DMS 273 (cell line): ENCODE measurements around the gene TET1.
"Not testable (repeated sequence)": the region's sequence is repeated elsewhere in the genome, so short reads cannot be mapped to it uniquely, and the experiment has no call there.

Source experiments
- DNase-seq: peaks from one replicate; lab custom pipeline; 2025; ENCODE audit not compliant: unreplicated experiment; lab: John Stamatoyannopoulos, UW

Gene TET1

DNA sequence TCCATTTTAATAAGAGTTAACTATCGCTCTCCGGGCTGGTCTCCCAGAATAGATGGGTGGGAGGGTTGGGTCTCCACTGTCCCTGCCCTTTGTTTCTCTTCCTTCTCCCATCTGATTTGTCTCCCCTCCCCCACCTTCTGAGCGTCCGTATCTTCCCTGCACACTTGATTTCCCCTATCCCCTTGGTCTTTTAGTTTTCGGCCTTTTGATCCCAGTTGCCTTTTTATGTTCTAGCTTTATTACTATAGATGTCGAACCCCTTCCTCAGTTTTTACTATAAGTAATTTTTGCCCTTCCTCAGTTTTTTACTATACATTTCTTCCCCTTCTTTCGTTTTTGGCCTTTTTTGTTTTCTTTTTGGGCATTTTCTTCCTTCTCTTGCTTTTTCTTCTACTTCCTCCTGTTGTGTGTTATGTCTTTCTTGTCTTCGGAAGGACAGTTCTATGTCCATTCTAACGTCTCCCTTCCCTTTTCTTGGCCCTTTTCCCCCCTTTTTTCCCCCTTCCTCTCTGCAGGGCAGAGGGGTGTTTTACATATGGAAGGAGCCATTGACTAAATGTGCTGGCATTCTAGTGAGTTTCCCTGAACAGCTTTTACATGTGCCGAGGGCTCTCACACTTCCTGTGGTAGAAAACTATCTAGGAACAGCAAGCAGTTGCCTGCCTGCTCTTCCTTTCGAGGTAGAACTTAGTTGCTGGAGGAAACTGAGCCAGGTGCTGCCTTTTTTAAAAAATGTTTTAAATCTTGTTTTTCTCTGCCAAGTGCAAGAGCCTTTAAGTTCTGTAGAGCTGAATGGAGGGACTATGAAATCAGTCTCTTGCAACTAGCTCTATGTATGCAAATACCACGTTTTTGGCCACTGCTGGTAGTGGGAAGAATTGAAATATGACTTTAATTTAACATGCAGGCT, 2.8 kb downstream of the TET1 start:
- DNase-seq: no peak

DNA sequence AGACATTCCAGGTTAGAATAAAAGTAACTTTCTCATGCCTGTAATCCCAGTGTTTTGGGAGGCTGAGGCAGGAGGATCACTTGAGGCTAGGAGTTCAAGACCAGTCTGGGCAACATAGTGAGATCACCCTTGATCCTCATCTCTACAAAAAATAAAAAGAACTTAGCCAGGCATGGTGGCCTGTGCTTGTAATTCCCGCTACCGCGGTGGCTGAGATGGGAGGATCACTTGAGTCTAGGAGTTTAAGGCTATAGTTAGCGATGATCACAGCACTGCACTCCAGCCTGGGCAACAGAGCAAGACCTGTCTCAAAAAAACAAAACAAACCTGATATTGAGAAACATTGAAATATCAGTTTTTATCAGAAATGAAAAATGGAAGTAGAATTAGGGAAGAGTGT, 4.6 kb downstream of the TET1 start:
- no peak for DNase-seq

DNA sequence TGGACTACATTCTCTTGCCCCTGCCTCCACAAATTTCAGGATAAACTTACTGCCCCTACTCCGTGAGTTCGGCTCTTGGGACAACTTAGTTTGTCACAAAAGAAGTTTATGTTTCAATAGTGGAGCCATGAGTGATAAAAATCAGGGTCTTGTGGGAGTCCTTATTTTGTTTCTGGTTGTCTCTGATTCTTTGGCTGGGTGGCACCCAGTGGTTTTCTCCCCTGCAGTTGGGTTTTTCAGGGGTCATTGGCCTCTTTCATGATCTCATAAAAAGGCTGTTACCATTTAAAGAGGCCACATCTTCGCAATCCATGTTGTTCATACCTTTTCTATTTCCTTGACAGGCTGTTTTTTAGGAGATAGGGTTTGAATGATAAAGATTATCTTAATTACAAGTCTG, 5.5 kb downstream of the TET1 start:
- no peak for DNase-seq

DNA sequence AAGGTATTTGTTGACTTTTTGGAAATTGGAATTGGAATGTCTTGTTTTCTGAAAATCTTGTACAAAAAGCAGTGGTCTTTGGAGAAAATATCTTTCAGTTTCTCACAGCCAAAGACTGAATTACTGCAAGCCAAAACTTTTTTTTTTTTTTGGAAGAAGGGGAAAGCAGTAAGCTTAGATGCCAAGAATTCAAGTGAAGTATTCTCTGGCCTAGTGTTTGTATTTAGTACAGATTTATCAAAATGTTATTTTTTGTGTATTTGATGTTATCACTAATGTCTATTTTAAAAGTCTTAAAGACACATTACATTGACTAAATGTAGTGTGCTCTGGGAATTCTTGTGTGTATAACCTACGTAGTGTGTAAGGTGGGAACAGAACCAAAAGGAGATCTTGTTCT, 6.2 kb downstream of the TET1 start:
- no peak for DNase-seq

DNA sequence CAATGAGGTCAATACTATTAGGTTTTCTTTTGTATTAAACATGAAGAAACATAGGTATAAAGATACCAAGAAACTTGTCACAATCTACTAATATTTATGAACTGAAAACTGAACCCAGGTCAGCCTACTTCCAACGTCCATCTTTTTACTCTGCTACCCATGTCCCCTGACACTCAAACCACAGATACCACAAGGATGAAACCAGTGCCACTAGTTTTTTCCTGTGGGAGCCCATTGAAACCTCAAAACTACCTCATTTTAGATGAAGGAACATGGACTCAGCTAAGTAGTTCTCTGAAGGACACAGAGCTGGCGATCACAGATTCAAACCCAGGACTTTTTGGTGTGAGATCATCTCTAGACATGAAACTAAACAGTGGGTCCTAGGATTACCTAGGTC, 6.8 kb downstream of the TET1 start:
- no peak for DNase-seq

DNA sequence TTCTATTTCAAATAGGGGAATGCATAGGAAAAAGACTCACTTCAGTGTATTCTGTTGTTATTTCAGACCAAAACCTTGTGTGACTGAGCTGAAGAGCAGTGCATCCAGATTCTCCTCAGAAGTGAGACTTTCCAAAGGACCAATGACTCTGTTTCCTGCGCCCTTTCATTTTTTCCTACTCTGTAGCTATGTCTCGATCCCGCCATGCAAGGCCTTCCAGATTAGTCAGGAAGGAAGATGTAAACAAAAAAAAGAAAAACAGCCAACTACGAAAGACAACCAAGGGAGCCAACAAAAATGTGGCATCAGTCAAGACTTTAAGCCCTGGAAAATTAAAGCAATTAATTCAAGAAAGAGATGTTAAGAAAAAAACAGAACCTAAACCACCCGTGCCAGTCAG, 12.0 kb downstream of the TET1 start:
- DNase-seq: no peak

DNA sequence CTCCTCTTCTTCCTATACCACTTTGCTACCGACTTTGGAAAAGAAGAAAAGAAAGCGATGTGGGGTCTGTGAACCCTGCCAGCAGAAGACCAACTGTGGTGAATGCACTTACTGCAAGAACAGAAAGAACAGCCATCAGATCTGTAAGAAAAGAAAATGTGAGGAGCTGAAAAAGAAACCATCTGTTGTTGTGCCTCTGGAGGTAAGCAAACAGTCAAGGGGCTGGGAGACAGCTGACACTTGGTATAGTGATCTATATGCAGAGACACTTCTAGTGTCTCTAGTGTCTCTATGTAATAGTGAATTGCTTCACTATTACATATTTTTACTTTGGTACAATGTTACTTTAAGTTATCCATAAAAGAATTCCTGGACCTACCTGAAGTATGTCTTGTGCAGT, 13.9 kb downstream of the TET1 start:
- DNase-seq: peak; percentile 38

DNA sequence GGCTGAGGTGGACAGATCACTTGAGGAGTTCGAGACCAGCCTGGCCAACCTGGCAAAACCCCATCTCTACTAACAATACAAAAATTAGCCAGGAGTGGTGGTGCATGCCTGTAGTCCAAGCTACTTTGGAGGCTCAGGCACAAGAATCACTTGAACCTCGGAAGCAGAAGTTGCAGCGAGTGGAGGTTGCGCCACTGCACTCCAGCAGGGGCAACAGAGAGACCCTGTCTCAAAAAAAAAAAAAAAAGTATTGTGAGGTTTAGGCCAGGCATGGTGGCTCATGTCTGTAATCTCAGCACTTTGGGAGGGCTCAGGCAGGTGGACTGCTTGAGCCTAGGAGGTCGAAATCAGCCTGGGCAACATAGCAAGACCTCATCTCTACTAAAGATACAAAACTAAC, 16.0 kb downstream of the TET1 start:
- no peak for DNase-seq

DNA sequence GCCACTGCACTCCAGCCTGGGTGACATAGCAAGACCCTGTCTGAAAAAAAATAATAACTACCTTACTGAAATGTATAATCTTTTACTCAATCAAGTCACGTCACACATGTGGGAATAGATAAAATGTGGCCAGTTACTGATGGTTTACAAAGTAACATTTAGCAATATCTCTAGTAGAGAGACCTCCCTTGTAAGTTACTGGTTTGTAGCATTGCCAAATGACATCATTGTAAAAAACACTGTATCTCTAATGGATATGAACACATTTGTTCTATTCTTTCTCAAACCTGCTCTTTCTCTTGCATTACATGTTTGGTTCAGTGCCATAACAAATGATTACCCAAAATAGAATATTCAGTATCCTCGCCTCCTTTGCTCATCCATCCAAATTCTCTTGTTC, 18.8 kb downstream of the TET1 start:
- DNase-seq: no peak

DNA sequence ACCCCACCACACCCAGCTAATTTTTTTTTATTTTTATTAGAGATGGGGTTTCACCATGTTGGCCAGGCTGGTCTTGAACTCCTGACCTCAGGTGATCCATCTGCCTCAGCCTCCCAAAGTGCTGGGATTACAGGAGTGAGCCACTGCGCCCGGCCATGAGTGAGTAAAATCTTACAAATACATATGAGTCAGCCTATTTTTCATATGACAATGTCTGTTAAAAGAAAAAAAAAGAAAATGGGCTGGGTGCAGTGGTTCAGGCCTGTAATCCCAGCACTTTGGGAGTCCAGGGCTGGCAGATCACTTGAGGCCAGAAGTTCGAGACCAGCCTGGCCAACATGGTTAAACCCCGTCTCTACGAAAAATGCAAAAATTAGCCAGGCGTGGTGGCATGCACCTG, 24.1 kb downstream of the TET1 start:
- DNase-seq: not testable (repeated sequence)

DNA sequence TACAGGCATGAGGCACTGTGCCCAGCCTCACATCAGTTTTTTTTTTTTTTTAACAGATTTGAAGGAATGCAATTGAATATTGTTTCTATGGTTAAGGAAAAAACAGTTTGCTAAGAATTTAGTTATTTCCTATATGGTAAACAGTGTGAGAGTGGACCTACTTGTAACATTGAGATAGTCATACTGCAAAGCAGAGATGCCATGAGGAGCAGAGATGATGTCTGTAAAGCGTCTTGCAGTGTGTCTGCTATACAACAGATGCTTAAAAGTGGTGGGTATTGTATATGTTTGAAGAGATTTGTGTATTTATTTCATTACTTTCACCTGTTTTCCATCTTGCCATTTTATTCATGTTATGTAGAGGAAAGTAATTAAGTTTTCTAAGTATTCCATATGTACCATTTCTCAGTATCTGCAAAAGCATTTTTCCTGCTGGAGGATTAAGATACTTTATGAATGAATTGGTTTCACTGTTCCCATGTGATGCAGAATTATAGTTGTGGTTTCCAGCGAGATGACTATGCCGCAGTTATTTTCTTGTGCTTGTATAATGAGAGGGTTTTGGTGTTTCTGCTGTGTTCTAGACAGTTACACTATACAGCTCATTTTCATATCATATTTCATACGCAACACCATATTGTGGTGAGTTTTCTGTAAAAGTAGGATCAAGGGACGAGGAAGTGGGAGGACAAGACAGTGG, 26.6 kb downstream of the TET1 start:
- no peak for DNase-seq

DNA sequence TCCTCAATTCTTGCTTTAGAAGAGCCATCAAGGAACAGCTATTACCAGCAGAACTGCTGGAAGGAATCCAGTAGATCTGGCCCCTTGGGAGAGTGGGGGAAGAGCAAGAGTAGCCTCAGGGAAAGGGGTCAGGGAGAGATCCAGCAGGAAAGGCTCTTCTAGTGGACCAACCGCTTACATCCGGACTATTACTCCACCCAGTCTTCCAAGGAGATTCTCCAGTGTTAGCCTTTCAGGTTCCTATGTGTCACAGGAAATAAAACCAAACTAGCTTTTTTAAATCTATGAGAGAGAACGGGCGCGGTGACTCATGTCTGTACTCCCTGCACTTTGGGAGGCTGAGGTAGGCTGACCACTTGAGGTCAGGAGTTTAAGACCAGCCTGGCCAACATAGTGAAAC, 34.3 kb downstream of the TET1 start:
- no peak for DNase-seq

DNA sequence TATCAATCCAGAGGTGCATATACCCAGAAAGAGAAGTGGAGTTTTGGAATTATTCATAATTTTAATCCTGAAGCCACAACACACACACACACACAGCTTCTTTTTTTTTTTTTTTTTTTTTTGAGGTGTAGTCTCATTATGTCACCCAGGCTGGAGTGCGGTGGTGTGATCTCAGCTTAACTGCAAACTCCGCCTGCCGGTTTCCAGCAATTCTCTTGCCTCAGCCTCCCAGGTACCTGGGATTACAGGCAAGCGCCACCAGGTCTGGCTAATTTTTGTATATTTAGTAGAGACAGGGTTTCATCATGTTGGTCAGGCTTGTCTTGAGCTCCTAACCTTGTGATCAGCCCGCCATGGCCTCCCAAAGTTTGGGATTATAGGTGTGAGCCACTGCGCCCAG, 35.4 kb downstream of the TET1 start:
- no peak for DNase-seq

DNA sequence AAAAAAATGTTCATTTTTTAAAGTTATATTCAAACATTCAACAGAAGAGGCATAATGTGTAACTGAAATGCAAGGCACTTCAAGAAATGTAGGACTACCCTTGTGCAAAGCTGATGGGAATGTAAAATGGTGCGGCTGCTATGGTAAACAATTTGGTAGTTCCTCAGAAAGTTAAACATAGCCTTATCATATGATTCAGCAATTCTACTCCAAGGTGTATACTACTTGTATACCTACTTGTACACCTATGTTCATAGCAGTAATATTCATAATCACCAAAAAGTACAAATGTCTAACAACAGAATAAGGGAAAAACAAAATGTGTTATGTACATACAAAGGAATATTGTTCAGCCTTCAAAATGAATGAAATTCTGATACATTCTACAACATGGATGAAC, 37.3 kb downstream of the TET1 start:
- DNase-seq: no peak

DNA sequence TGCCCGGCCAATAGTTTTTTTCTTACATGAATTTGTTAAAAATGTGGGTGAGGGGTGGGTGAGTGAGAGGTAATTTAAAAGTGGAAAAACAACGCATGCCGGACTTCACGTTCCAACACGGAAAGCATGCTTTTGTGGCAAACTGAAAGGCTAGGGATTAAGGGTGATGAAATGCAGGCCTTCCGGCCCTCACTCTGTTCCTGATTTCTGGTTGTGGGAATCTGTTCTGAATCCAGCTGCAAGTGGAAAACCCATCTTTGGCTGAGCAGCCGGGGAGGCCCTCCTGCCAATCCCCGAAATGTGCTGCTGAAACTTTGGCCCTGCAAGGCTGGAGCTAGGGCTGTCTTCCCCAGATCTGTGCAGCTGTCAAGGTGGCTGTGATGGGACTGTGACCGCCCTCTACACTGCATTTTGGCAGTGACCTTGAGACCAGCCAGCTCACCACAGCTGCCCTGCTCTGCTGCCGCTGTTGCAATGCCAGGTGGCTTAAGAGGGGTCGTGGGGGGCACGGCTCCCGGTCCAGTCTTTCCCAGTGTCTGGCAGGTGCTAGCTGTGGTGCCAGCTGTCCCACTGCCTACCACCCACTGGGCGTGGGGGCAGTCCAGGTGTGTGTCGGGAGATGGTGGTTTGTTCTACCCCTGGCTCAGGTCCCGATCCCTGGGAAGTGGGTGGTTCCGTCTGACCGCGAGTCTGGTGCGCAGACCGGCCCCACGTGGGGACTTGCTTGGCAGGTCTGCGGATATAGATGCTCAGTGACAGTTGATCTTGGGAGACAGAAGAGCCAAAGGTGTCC, 39.0 kb downstream of the TET1 start:
- peak; percentile 64 for DNase-seq

DNA sequence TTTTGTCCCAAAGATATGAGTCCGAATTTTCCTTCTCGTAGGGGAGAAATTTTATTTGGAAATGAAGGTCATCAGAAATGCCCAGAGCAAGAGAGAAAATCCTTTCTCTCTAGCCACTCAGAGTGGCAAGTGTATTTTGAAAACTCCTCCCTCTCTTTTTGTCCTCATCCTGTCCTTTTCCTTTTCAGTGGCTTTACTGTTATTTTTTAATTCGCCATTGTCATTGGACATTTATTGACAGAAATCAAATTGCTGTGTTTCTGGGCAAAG, 39.6 kb downstream of the TET1 start:
- no peak for DNase-seq

DNA sequence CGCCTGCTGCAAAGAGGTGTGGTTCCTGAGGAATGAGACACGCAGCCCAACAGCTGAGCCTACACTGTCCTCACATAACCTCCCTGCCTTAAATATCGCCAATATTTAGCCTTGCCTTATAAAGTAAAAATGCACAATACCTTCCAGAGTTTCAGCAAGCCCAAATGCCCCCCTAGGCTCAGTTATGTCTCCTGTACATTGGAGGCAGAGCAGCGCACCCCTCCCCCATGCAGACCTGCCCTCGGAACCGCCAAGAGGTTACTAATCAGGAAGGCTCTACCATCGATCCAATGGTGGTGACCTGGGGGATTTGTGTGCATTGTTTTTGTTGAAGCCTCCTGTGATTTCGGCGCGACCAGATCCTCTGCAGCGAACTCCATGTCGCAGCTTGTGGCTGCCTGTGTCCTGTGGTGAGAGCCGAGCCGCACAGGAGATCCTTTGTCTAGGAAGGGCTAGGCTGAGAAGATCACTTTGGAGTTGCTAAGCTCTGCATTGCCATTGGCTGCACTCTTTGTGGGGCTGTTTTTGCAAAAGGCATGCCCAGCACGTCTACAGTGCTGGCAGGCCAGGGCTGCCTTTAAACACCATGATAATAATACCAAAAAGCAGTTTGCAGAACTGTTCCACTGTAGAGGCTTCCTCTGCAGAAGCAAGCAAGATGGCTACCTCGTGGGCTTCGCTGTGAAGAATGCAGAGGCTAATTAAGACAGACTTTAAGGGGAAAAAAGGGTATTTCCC, 40.1 kb downstream of the TET1 start:
- peak; percentile 88 for DNase-seq

DNA sequence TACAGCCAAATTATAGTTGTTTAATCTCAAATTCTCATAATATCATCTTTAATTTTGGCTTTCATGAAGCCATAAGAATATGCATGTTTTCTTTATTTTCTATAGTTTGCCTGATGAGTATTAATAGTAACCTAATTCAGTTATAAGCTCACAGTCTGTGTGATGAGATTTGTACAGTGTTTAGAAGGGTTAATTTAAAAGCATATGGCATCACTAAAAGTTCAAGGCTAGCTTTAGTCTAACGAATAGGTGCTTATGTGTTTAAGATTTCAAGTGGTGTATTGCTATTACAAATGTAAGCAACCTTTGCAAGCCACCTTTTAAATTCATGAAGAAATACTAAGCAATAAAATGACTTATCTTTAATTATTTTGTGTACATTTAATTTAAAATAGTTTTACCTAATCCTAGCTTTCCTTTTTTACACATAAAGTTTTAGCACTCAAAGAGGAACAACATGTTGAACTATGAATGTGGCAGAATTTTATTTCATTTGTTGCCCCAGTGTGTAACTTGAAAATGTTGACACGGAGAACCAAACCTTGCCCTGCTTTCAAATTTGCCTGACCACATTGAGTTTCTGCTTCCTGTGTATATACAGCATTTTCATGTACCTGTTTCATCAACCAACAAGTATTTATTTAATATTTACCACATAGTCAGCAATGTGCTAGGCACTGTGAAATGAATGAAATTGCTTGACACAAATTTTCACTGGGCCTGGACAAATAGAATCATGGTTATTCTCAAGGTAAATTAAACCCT, 41.5 kb downstream of the TET1 start:
- no peak for DNase-seq

DNA sequence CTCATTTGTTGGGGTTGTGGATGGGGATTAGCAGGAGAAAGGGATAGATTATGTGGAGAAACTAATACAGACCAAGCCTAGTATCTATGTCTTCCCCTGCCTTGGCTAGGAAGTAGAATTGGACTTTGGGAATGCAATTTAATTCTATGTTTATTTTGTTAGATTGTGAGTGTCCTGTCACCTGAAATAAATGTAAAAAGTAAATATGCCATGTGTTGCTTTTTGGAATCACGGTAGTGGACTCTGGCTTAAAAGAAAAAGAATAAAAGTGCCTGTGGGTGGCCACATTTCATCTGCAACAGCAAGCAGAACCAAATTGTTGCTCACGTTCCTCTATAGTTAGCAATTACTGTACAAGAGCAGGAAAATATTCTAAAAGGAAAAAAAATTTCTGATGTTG, 42.3 kb downstream of the TET1 start:
- DNase-seq: no peak

DNA sequence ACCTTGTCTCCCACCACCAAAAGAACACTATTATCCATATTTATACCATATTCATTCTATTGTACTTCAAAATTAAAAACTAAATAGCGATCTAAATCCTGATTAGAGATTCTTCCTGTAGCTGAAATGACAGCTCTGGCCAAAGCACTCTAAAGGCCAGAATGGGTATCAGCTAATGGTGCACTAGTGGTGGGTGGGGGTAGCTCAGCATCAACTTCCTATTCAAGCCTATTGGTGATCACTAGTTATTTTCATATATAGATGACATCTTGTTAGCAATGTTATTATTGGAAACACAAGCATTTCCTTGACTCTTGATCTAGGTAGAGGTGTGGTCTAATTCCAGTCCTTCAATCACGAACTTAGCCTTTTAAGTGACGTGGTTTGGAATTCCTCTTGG, 43.6 kb downstream of the TET1 start:
- no peak for DNase-seq

DNA sequence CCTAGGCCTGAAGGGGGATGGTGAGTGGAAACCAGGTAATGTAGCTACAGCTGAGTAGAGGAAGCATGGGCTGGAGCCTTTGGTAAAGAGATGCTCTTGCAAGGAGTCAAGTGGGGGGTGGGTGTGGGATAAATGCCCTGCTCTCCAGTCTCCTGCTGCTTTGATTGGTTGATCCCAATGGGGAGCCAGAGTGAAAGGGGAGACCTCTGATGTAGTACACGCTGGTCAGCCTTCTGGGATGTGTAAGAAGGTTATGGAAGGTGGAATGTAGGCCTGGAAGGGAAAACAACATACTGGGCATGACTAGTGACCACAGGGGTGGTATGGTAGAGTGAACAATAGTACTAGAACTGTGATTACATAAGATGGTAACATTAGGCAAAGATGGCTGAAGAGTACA, 44.3 kb downstream of the TET1 start:
- no peak for DNase-seq
